SK-N-SH (cell line): Measurements from ENCODE around the gene ZIK1. TPM values are rescaled to one million over a fixed set of nuclear protein-coding genes. Genes with fewer than 3 reads are reported as not detected.

Source experiments
- CTCF ChIA-PET: fragments of 300-600, 350-600 bp; formaldehyde crosslinking; extraction: SDS; loops from one replicate; lab custom pipeline; 2021; lab: Yijun Ruan, JAX
- POLR2A ChIA-PET: fragments of 350-600 bp; sonication (Branson Sonifier 250); formaldehyde crosslinking; extraction: SDS; loops from one replicate; lab custom pipeline; 2020; ENCODE audit warnings: antibody characterized with exemption, inconsistent platforms; lab: Yijun Ruan, JAX
- DNase-seq: peaks from one replicate; pipeline ENCODE4 v3.0.0; 2012
- H2AFZ ChIP-seq: fragments of 200-600 bp; sonication (generic); 2 replicates; pipeline ENCODE4 v1.8.1; 2016; ENCODE audit warnings: antibody characterized with exemption, mild to moderate bottlenecking, low read depth
- H3F3A ChIP-seq: fragments of 200-600 bp; sonication (generic); replicated peaks from 2 replicates; pipeline ENCODE3; 2016; ENCODE audit warnings: antibody characterized with exemption, mild to moderate bottlenecking; ENCODE audit not compliant: insufficient read depth
- H3K27ac ChIP-seq, 2 experiments: fragments of 200-500 bp in 1 of 2; fragments of 200-600 bp in 1 of 2; sonication (Bioruptor generic) in 1 of 2; sonication (generic), shearing (Covaris generic) in 1 of 2; 2 replicates each; pipeline versions ENCODE4 v1.5.1 to v1.6.1; 2014 to 2016; ENCODE audit warnings: low read depth in 2 of 2, inconsistent platforms in 1 of 2, low read length in 1 of 2, mild to moderate bottlenecking in 1 of 2, mixed read lengths in 1 of 2
- H3K27me3 ChIP-seq: fragments of 200-600 bp; sonication (generic), shearing (Covaris generic); 2 replicates; pipeline ENCODE4 v1.6.1; 2016; ENCODE audit warnings: mixed run types; ENCODE audit not compliant: insufficient read depth
- H3K36me3 ChIP-seq, 2 experiments: fragments of 200-500 bp in 1 of 2; fragments of 200-600 bp in 1 of 2; sonication (Bioruptor generic) in 1 of 2; sonication (generic) in 1 of 2; replicated peaks in 1 of 2; 2 replicates each; pipeline versions ENCODE3 to v1.5.1; 2014 to 2016; ENCODE audit warnings: low read length in 1 of 2, mild to moderate bottlenecking in 1 of 2; ENCODE audit not compliant: insufficient read depth in 2 of 2, control insufficient read depth in 1 of 2
- H3K4me1 ChIP-seq, 2 experiments: fragments of 200-500 bp in 1 of 2; fragments of 200-600 bp in 1 of 2; sonication (Bioruptor generic) in 1 of 2; sonication (generic), shearing (Covaris generic) in 1 of 2; 2 replicates each; pipeline versions ENCODE4 v1.5.1 to v1.6.1; 2014 to 2016; ENCODE audit warnings: low read depth in 1 of 2, low read length in 1 of 2, mixed run types in 1 of 2; ENCODE audit not compliant: insufficient read depth in 2 of 2, control insufficient read depth in 1 of 2
- H3K4me2 ChIP-seq: fragments of 200-600 bp; sonication (generic), shearing (Covaris generic); 2 replicates; pipeline ENCODE4 v1.6.1; 2017; ENCODE audit warnings: mixed run types
- H3K4me3 ChIP-seq, 2 experiments: fragments of 200-500 bp in 1 of 2; fragments of 200-600 bp in 1 of 2; sonication (Bioruptor generic) in 1 of 2; sonication (generic), shearing (Covaris generic) in 1 of 2; 2 replicates each; pipeline versions ENCODE4 v1.5.1 to v1.8.1; 2014 to 2016; ENCODE audit warnings: low read depth in 2 of 2, inconsistent platforms in 1 of 2, low read length in 1 of 2, mild to moderate bottlenecking in 1 of 2, mixed read lengths in 1 of 2, moderate library complexity in 1 of 2
- H3K79me2 ChIP-seq: fragments of 200-600 bp; sonication (generic); 2 replicates; pipeline ENCODE4 v1.8.1; 2017; ENCODE audit warnings: mild to moderate bottlenecking; ENCODE audit not compliant: insufficient read depth
- H3K9ac ChIP-seq: fragments of 200-600 bp; sonication (generic); 2 replicates; pipeline ENCODE4 v1.6.1; 2017; ENCODE audit warnings: mixed run types
- H3K9me2 ChIP-seq: fragments of 200-600 bp; sonication (generic); 2 replicates; pipeline ENCODE4 v1.6.1; 2017; ENCODE audit warnings: mixed run types
- H3K9me3 ChIP-seq: fragments of 200-600 bp; sonication (generic); 2 replicates; pipeline ENCODE4 v1.6.1; 2017; ENCODE audit warnings: mixed run types, mild to moderate bottlenecking, moderate library complexity
- H4K20me1 ChIP-seq: fragments of 200-600 bp; sonication (generic); 2 replicates; pipeline ENCODE4 v1.6.1; 2017; ENCODE audit warnings: mild to moderate bottlenecking, mixed run types; ENCODE audit not compliant: insufficient read depth
- CHD2 ChIP-seq: fragments of 150-350 bp; IDR thresholded peaks from 2 replicates; pipeline ENCODE4 v1.6.1; 2018; ENCODE audit warnings: low read length; ENCODE audit not compliant: partially characterized antibody
- EP300 ChIP-seq, 2 experiments: IDR thresholded peaks; 2 replicates each; pipeline versions ENCODE4 v1.4.0 to v1.6.1; 2012; ENCODE audit warnings: borderline replicate concordance in 1 of 2, low read depth in 1 of 2, low read length in 1 of 2
- EZH2phosphoT487 ChIP-seq: fragments of 200-600 bp; sonication (generic); IDR thresholded peaks from 2 replicates; pipeline ENCODE4 v1.6.1; 2017; ENCODE audit warnings: low read depth, mixed run types, mild to moderate bottlenecking, antibody characterized with exemption, moderate library complexity, borderline replicate concordance
- FOSL2 ChIP-seq: IDR thresholded peaks from 2 replicates; pipeline ENCODE4 v1.4.0; 2012; ENCODE audit warnings: low read depth, mild to moderate bottlenecking, moderate library complexity, borderline replicate concordance
- GABPA ChIP-seq: IDR thresholded peaks from 2 replicates; pipeline ENCODE4 v1.4.0; 2012; ENCODE audit warnings: low read depth, mild to moderate bottlenecking
- GATA2 ChIP-seq: sonication (generic); formaldehyde crosslinking; IDR thresholded peaks from 2 replicates; pipeline ENCODE4 v1.5.0; 2020; ENCODE audit warnings: mild to moderate bottlenecking, missing genetic modification reagents
- MEF2A ChIP-seq: IDR thresholded peaks from 2 replicates; pipeline ENCODE4 v1.4.0; 2012; ENCODE audit warnings: low read depth, borderline replicate concordance
- MXI1 ChIP-seq: IDR thresholded peaks from 2 replicates; pipeline ENCODE4 v1.6.1; 2012; ENCODE audit warnings: mild to moderate bottlenecking, low read depth, low read length, improper control_type of control experiment
- NFIC ChIP-seq: IDR thresholded peaks from 2 replicates; pipeline ENCODE4 v1.4.0; 2012; ENCODE audit warnings: borderline replicate concordance
- NRF1 ChIP-seq: IDR thresholded peaks from 2 replicates; pipeline ENCODE4 v1.6.1; 2012; ENCODE audit warnings: low read depth, mild to moderate bottlenecking, low read length
- POLR2AphosphoS5 ChIP-seq: IDR thresholded peaks from 2 replicates; pipeline ENCODE4 v1.6.1; 2012; ENCODE audit warnings: low read depth, low read length
- RAD21 ChIP-seq: IDR thresholded peaks from 2 replicates; pipeline ENCODE4 v1.6.1; 2012; ENCODE audit warnings: mild to moderate bottlenecking, low read length
- RCOR1 ChIP-seq: fragments of 150-350 bp; IDR thresholded peaks from 2 replicates; pipeline ENCODE4 v1.6.1; 2017; ENCODE audit warnings: antibody characterized with exemption, low read length
- RFX5 ChIP-seq: IDR thresholded peaks from 2 replicates; pipeline ENCODE4 v1.6.1; 2012; ENCODE audit warnings: mild to moderate bottlenecking, improper control_type of control experiment, low read length
- RXRA ChIP-seq: IDR thresholded peaks from 2 replicates; pipeline ENCODE4 v1.4.0; 2012; ENCODE audit warnings: low read depth, mild to moderate bottlenecking, borderline replicate concordance
- SIN3A ChIP-seq: IDR thresholded peaks from 2 replicates; pipeline ENCODE4 v1.6.1; 2012; ENCODE audit warnings: low read depth, mild to moderate bottlenecking, low read length, moderate library complexity, borderline replicate concordance
- SMC3 ChIP-seq: IDR thresholded peaks from 2 replicates; pipeline ENCODE4 v1.6.1; 2012; ENCODE audit warnings: low read depth, low read length, improper control_type of control experiment
- TAF1 ChIP-seq: IDR thresholded peaks from 2 replicates; pipeline ENCODE4 v1.6.1; 2012; ENCODE audit warnings: low read depth, mild to moderate bottlenecking, low read length, moderate library complexity, borderline replicate concordance
- TCF12 ChIP-seq: IDR thresholded peaks from 2 replicates; pipeline ENCODE4 v1.4.0; 2012
- WGBS: methylation state at CpG from one replicate; pipeline ENCODE4 v1.1.6; 2017; ENCODE audit warnings: low lambda C conversion rate; 5-methylcytosine and 5-hydroxymethylcytosine counted together
- polyA plus RNA-seq, 3 experiments: library from polyadenylated mRNA; depleted of rRNA; stranded (reverse); fragments of >200 nt; gene quantifications; 2 replicates each; pipeline ENCODE4 v1.2.3, GENCODE V29; 2012
- TF ChIP-seq, protein P1 (sequence below): fragments of 150-350 bp; IDR thresholded peaks from 2 replicates; pipeline ENCODE4 v1.6.1; 2016; ENCODE audit warnings: mild to moderate bottlenecking, low read depth, low read length
- TF ChIP-seq, protein P2 (sequence below): fragments of 150-350 bp; IDR thresholded peaks from 2 replicates; pipeline ENCODE4 v1.6.1; 2017; ENCODE audit warnings: antibody characterized with exemption, low read length, low read depth, borderline replicate concordance
- TF ChIP-seq, protein P3 (sequence below): IDR thresholded peaks from 2 replicates; pipeline ENCODE4 v1.6.1; 2012; ENCODE audit warnings: mild to moderate bottlenecking, low read depth, low read length, moderate library complexity

ZIK1 gene
- polyA plus RNA-seq, 1 of the 3 experiments (the other 2 are of a cell fraction), result 2.1 TPM

DNA sequence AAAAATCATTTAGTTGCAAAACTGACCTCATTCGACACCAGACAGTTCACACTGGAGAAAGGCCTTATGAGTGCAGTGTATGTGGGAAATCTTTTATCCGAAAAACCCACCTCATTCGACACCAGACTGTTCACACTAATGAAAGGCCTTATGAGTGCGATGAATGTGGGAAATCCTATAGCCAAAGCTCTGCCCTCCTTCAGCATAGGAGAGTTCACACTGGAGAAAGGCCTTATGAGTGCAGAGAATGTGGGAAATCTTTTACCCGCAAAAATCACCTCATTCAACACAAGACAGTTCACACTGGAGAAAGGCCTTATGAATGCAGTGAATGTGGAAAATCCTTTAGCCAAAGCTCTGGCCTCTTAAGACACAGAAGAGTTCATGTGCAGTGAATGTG is 23.0 kb downstream of the ZIK1 start:
- H3K4me2 ChIP-seq, result no peak overlapping the region
- no peak overlapping the region for H3K27ac ChIP-seq
- no peaks in the 10 kb centered on the region for H4K20me1 ChIP-seq
- H2AFZ ChIP-seq, result no peak overlapping the region
- DNase-seq, result no peak
- ChIA-PET CTCF (no interaction called here), POLR2A (no interaction called here)
- H3K27me3 ChIP-seq, result no peaks in the 10 kb centered on the region
- H3K9me3 ChIP-seq, result no peaks in the 10 kb centered on the region
- no peak for TF ChIP-seq FOSL2
- TF ChIP-seq, protein P1, sequence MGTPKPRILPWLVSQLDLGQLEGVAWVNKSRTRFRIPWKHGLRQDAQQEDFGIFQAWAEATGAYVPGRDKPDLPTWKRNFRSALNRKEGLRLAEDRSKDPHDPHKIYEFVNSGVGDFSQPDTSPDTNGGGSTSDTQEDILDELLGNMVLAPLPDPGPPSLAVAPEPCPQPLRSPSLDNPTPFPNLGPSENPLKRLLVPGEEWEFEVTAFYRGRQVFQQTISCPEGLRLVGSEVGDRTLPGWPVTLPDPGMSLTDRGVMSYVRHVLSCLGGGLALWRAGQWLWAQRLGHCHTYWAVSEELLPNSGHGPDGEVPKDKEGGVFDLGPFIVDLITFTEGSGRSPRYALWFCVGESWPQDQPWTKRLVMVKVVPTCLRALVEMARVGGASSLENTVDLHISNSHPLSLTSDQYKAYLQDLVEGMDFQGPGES, result no peak
- no peak for TF ChIP-seq GATA2 (CRISPR knock-in tag)
- no peak for TF ChIP-seq MEF2A
- no peak for TF ChIP-seq SIN3A
- no peak for TF ChIP-seq NRF1
- TF ChIP-seq SMC3, result no peak
- TF ChIP-seq EP300 (IDR thresholded peaks at IDR 0.05; ENCODE audit: borderline replicate concordance in 1 of 2, low read depth in 1 of 2, low read length in 1 of 2), result no peak
- TF ChIP-seq RAD21, result no peak
- no peak for TF ChIP-seq RXRA
- no peak for TF ChIP-seq TAF1
- TF ChIP-seq RCOR1, result no peak
- TF ChIP-seq, protein P2, sequence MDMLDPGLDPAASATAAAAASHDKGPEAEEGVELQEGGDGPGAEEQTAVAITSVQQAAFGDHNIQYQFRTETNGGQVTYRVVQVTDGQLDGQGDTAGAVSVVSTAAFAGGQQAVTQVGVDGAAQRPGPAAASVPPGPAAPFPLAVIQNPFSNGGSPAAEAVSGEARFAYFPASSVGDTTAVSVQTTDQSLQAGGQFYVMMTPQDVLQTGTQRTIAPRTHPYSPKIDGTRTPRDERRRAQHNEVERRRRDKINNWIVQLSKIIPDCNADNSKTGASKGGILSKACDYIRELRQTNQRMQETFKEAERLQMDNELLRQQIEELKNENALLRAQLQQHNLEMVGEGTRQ, result no peak
- H3K4me1 ChIP-seq, result no peaks in the 10 kb centered on the region
- H3K79me2 ChIP-seq, result peaks cover 16% of the 10 kb centered on the region; the same call in 1 of the 2 replicates
- 98% methylated on average over 5 of the region's 5 CpGs for WGBS
- H3F3A ChIP-seq, result no peaks in the 10 kb centered on the region
- peaks cover 23 to 47% of the 10 kb centered on the region in 2 experiments for H3K36me3 ChIP-seq
- H3K4me3 ChIP-seq, result no peak overlapping the region; a peak in 1 of 4 replicates
- no peaks in the 10 kb centered on the region for H3K9me2 ChIP-seq
- no peak overlapping the region for H3K9ac ChIP-seq

DNA sequence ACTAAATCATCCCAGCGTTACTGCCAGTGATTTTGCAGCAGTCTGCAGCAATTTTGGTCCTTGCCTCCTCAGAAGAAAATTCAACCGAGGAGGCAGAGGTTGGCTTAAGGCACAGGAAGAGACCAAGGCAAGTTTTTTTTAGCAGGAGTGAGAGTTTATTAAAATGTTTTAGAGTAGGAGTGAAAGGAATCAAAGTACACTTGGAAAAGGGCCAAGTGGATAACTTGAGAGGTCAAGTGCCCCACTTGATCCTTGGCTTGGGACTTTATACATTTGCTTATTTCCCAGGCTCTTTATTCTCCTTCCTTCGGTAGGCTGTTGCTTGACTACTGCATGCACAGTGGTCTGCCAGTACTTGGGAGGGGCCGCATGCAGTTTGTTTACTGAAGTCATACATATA is 27.2 kb downstream of the ZIK1 start:
- Histone ChIP-seq H3K9me3 (no peaks in the 10 kb centered on the region), H4K20me1 (no peaks in the 10 kb centered on the region), H3K4me2 (no peak overlapping the region), H3K79me2 (peaks cover 21% of the 10 kb centered on the region), H3K27ac (no peak overlapping the region), H3F3A (no peaks in the 10 kb centered on the region), H3K27me3 (no peaks in the 10 kb centered on the region), H3K4me1 (no peaks in the 10 kb centered on the region; a peak in 1 of 4 replicates), H2AFZ (no peak overlapping the region), H3K9me2 (no peaks in the 10 kb centered on the region), H3K9ac (no peak overlapping the region), H3K4me3 (no peak overlapping the region), H3K36me3 (peaks cover 8 to 35% of the 10 kb centered on the region in 2 experiments)
- ChIA-PET CTCF (interaction anchor here (2.4 kb wide), 1 partner anchor 10 kb away, joined by 6 read pairs; no protein-coding TSS in a partner anchor), POLR2A (no interaction called here)
- no peak for DNase-seq
- WGBS, result 94% methylated on average over 4 of the region's 4 CpGs
- TF ChIP-seq, protein P3, sequence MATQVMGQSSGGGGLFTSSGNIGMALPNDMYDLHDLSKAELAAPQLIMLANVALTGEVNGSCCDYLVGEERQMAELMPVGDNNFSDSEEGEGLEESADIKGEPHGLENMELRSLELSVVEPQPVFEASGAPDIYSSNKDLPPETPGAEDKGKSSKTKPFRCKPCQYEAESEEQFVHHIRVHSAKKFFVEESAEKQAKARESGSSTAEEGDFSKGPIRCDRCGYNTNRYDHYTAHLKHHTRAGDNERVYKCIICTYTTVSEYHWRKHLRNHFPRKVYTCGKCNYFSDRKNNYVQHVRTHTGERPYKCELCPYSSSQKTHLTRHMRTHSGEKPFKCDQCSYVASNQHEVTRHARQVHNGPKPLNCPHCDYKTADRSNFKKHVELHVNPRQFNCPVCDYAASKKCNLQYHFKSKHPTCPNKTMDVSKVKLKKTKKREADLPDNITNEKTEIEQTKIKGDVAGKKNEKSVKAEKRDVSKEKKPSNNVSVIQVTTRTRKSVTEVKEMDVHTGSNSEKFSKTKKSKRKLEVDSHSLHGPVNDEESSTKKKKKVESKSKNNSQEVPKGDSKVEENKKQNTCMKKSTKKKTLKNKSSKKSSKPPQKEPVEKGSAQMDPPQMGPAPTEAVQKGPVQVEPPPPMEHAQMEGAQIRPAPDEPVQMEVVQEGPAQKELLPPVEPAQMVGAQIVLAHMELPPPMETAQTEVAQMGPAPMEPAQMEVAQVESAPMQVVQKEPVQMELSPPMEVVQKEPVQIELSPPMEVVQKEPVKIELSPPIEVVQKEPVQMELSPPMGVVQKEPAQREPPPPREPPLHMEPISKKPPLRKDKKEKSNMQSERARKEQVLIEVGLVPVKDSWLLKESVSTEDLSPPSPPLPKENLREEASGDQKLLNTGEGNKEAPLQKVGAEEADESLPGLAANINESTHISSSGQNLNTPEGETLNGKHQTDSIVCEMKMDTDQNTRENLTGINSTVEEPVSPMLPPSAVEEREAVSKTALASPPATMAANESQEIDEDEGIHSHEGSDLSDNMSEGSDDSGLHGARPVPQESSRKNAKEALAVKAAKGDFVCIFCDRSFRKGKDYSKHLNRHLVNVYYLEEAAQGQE, result no peak
- no peak for TF ChIP-seq NFIC
- no peak for TF ChIP-seq RFX5
- TF ChIP-seq RAD21, result no peak
- TF ChIP-seq FOSL2, result no peak
- no peak for TF ChIP-seq POLR2AphosphoS5
- no peak for TF ChIP-seq GATA2 (CRISPR knock-in tag)
- TF ChIP-seq GABPA, result no peak
- no peak for TF ChIP-seq EP300 (IDR thresholded peaks at IDR 0.05; ENCODE audit: borderline replicate concordance in 1 of 2, low read depth in 1 of 2, low read length in 1 of 2)
- TF ChIP-seq TCF12, result no peak
- TF ChIP-seq MXI1, result no peak
- TF ChIP-seq MEF2A, result no peak
- TF ChIP-seq, protein P2, result no peak
- TF ChIP-seq SMC3, result no peak
- no peak for TF ChIP-seq CHD2
- no peak for TF ChIP-seq SIN3A
- no peak for TF ChIP-seq EZH2phosphoT487
